Measurements from ENCODE around the gene SSBP4. TPM values are rescaled to one million over a fixed set of nuclear protein-coding genes. Genes with fewer than 3 reads are reported as not detected.

Gene SSBP4
- total RNA-seq, 2 experiments from 2014 or later: 140 to 153 TPM

DNA sequence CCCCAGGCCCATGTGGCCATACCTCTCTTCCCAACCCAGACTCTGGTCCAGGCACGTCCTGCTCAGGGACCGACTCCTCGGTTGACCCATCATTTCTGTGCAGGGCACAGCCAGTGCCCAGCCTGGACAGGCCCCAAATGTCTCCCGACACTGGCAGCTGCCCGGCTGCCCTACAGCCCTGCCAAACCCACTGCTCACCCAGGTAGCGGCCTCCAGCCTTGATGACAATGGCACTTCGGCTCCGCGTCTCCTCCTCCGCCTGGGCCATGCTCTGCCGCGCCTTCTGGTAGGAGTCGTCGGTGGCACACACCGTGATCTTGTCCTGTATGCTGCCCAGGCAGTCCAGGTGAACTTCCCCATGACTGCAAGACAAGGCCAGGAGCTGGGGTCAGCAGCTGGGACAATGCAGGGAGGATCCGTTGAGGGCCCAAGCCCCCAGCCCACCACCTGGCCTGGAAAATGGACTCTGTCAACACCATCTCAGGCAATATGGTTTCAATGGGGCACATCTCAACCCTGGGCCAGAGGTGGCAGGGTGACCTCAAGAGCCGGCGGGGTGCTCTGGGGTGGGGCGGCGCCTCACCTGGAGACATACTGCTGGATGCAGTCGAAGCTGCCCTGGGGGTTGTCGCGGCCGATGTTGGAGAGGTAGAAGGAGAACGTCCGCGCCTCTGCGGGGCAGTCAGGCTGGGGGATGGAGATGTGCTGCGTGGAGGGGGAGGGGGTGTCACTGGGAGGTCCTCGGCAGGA, 46.2 kb downstream of the SSBP4 start:
- Mint-ChIP-seq H3K9me3 (no peaks in the 10 kb centered on the region), H3K27me3 (no peaks in the 10 kb centered on the region), H3K36me3 (ENCODE audit: low read depth) (peaks cover 22% of the 10 kb centered on the region), H3K4me3 (no peak overlapping the region), H3K4me1 (peaks cover 18% of the 10 kb centered on the region), H3K27ac (no peak overlapping the region)
- CTCF ChIA-PET: no interaction called here
- DNase-seq: no peak
- POLR2A ChIA-PET: no interaction called here

DNA sequence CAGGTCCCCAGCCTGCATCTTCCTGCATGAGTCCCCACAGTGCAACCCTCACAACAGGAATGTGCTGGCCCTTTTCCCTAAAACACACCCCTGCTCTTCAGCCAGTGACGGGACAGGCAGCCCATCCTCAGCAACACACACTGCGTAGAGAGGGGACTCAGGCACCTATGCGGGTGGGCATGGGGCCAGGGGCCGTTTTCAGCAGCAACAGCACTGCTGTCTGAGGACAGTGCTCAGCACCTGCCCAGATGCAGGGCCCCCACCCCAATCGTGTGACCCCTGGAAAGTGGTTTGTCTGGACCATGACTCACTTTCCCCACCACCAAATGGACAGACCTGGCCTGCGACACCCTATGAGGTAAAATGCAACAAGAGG, 46.8 kb downstream of the SSBP4 start:
- no peak overlapping the region for H3K27ac Mint-ChIP-seq
- no peak for DNase-seq
- POLR2A ChIA-PET: no interaction called here

GRCh38 chr19:18466354-18466753, 47.2 kb downstream of the SSBP4 start:
- Mint-ChIP-seq H3K36me3 (ENCODE audit: low read depth) (peaks cover 19% of the 10 kb centered on the region), H3K9me3 (no peaks in the 10 kb centered on the region), H3K4me3 (no peak overlapping the region), H3K4me1 (peaks cover 18% of the 10 kb centered on the region), H3K27me3 (no peaks in the 10 kb centered on the region), H3K27ac (no peak overlapping the region)
- POLR2A ChIA-PET: interaction anchor here (0.8 kb wide), 1 partner anchor 366 kb away, joined by 3 read pairs; the partner anchor contains the start of gene UPF1
- no peak for DNase-seq
- CTCF ChIA-PET: interaction anchor here (1.1 kb wide), 1 partner anchor 15 kb away, joined by 4 read pairs; no protein-coding TSS in a partner anchor

More for the DNA sequence above, 46.8 kb downstream of the SSBP4 start:
- no peak overlapping the region for H3K4me3 Mint-ChIP-seq
- H3K9me3 Mint-ChIP-seq: no peaks in the 10 kb centered on the region
- peaks cover 22% of the 10 kb centered on the region for H3K36me3 Mint-ChIP-seq (ENCODE audit: low read depth)
- no peaks in the 10 kb centered on the region for H3K27me3 Mint-ChIP-seq
- CTCF ChIA-PET: interaction anchor here (1.1 kb wide), 1 partner anchor 14 kb away, joined by 4 read pairs; no protein-coding TSS in a partner anchor
- peaks cover 18% of the 10 kb centered on the region for H3K4me1 Mint-ChIP-seq

GRCh38 chr19:18467978-18468377, 48.8 kb downstream of the SSBP4 start:
- DNase-seq: no peak
- no peak overlapping the region for H3K4me3 Mint-ChIP-seq
- ChIA-PET POLR2A (interaction anchor here (1.2 kb wide), 1 partner anchor 121 kb away, joined by 3 read pairs; no protein-coding TSS in a partner anchor), CTCF (interaction anchor here (1.2 to 3.8 kb wide), 3 partner anchors 26 to 121 kb away, joined by 4 to 20 read pairs (median 5); partner anchors contain the start of gene REX1BD)
- H3K27ac Mint-ChIP-seq: peak overlapping the region; percentile 58
- no peaks in the 10 kb centered on the region for H3K27me3 Mint-ChIP-seq
- no peaks in the 10 kb centered on the region for H3K9me3 Mint-ChIP-seq
- peaks cover 17% of the 10 kb centered on the region for H3K4me1 Mint-ChIP-seq
- peaks cover 13% of the 10 kb centered on the region for H3K36me3 Mint-ChIP-seq (ENCODE audit: low read depth)

- H3K9me3 Mint-ChIP-seq: no peaks in the 10 kb centered on the region
- peaks cover 12% of the 10 kb centered on the region for H3K36me3 Mint-ChIP-seq (ENCODE audit: low read depth)
- CTCF ChIA-PET: interaction anchor here (0.6 to 4.8 kb wide), 6 partner anchors 13 to 120 kb away, joined by 3 to 39 read pairs (median 4); partner anchors contain the start of genes ELL and REX1BD
- peak overlapping the region; percentile 58 for H3K27ac Mint-ChIP-seq
- no peak for DNase-seq
- H3K4me1 Mint-ChIP-seq: peaks cover 20% of the 10 kb centered on the region
- H3K4me3 Mint-ChIP-seq: no peak overlapping the region
- no peaks in the 10 kb centered on the region for H3K27me3 Mint-ChIP-seq
- POLR2A ChIA-PET: interaction anchor here (1.2 to 1.5 kb wide), 2 partner anchors 25 to 121 kb away, joined by 3 to 4 read pairs; no protein-coding TSS in a partner anchor
Measured at GRCh38 chr19:18468517-18468916, 49.3 kb downstream of the SSBP4 start.

- H3K27me3 Mint-ChIP-seq: no peaks in the 10 kb centered on the region
- H3K36me3 Mint-ChIP-seq (ENCODE audit: low read depth): peaks cover 12% of the 10 kb centered on the region
- no peak overlapping the region for H3K27ac Mint-ChIP-seq
- no peak overlapping the region for H3K4me3 Mint-ChIP-seq
- POLR2A ChIA-PET: interaction anchor here (1.0 to 2.1 kb wide), 6 partner anchors 25 to 120 kb away, joined by 3 to 7 read pairs (median 4); partner anchors contain the start of genes ELL and REX1BD
- H3K4me1 Mint-ChIP-seq: peaks cover 26% of the 10 kb centered on the region
- H3K9me3 Mint-ChIP-seq: no peaks in the 10 kb centered on the region
- peak; percentile 68 for DNase-seq
- CTCF ChIA-PET: interaction anchor here (0.6 to 4.8 kb wide), 17 partner anchors 13 to 378 kb away, joined by 3 to 39 read pairs (median 4); partner anchors contain the start of genes ELL, KXD1, REX1BD and UBA52
Measured at GRCh38 chr19:18469069-18469846, 50.1 kb downstream of the SSBP4 start.

- Mint-ChIP-seq H3K36me3 (ENCODE audit: low read depth) (peaks cover 2% of the 10 kb centered on the region), H3K27ac (no peak overlapping the region), H3K4me3 (no peak overlapping the region), H3K9me3 (no peaks in the 10 kb centered on the region), H3K4me1 (peaks cover 35% of the 10 kb centered on the region), H3K27me3 (no peaks in the 10 kb centered on the region)
- CTCF ChIA-PET: interaction anchor here (1.0 to 4.8 kb wide), 10 partner anchors 10 to 376 kb away, joined by 3 to 39 read pairs (median 5); partner anchors contain the start of genes ELL and REX1BD
- POLR2A ChIA-PET: interaction anchor here (0.8 to 2.1 kb wide), 4 partner anchors 36 to 118 kb away, joined by 3 to 7 read pairs (median 4); partner anchors contain the start of gene REX1BD
- DNase-seq: no peak
Measured at GRCh38 chr19:18470787-18471186, 51.6 kb downstream of the SSBP4 start.

DNA sequence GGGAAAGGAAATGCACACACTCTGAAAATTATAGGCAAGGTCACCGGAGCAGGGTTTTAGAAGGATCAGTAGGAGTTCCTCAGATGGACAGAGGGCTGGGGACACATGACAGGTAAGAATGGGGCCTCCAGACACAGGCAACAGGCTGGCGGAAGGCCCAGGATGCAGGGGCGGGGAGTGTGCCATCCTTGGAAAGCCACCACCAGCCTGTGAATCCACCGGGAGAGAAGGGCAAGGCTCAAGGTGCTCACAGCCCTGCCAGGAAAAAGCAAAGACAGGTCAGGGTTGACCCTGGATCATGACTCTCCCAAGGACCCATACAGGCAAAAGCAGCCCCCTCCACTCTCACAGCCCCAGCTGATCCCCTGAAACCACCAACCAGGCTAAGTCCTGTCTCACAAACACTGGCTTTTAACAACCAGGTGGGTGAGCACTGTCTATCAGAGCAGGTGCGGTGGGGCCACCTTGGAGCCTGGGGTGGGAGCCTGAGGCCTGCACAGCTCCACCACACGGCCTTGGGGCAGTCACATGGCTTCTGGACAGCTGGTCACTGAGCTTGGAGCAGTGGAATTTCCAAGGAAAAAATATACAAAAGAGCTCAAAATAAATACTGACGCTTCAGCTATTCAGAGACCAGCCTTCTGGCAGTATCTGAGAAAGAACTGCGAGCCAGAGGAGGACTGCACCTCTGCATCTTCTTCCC, 54.0 kb downstream of the SSBP4 start:
- no peaks in the 10 kb centered on the region for H3K9me3 Mint-ChIP-seq
- DNase-seq: no peak
- peaks cover 2% of the 10 kb centered on the region for H3K36me3 Mint-ChIP-seq (ENCODE audit: low read depth)
- H3K4me3 Mint-ChIP-seq: no peak overlapping the region
- peak overlapping the region; percentile 56 for H3K27ac Mint-ChIP-seq
- H3K27me3 Mint-ChIP-seq: no peaks in the 10 kb centered on the region
- H3K4me1 Mint-ChIP-seq: peaks cover 54% of the 10 kb centered on the region
- ChIA-PET POLR2A (interaction anchor here (1.2 to 1.3 kb wide), 2 partner anchors 23 to 26 kb away, joined by 3 to 5 read pairs; no protein-coding TSS in a partner anchor), CTCF (interaction anchor here (1.2 to 4.8 kb wide), 3 partner anchors 48 to 120 kb away, joined by 3 to 39 read pairs (median 3); partner anchors contain the start of genes ELL and REX1BD)

- H3K36me3 Mint-ChIP-seq (ENCODE audit: low read depth): peaks cover 2% of the 10 kb centered on the region
- H3K27ac Mint-ChIP-seq: peak overlapping the region; percentile 56
- no peak overlapping the region for H3K4me3 Mint-ChIP-seq
- ChIA-PET POLR2A (interaction anchor here (1.2 to 1.3 kb wide), 2 partner anchors 22 to 25 kb away, joined by 3 to 5 read pairs; no protein-coding TSS in a partner anchor), CTCF (interaction anchor here (1.3 kb wide), 1 partner anchor 119 kb away, joined by 3 read pairs; no protein-coding TSS in a partner anchor)
- peaks cover 57% of the 10 kb centered on the region for H3K4me1 Mint-ChIP-seq
- DNase-seq: no peak
- H3K27me3 Mint-ChIP-seq: no peaks in the 10 kb centered on the region
- H3K9me3 Mint-ChIP-seq: no peaks in the 10 kb centered on the region
Measured at GRCh38 chr19:18473706-18474087, 54.5 kb downstream of the SSBP4 start.

DNA sequence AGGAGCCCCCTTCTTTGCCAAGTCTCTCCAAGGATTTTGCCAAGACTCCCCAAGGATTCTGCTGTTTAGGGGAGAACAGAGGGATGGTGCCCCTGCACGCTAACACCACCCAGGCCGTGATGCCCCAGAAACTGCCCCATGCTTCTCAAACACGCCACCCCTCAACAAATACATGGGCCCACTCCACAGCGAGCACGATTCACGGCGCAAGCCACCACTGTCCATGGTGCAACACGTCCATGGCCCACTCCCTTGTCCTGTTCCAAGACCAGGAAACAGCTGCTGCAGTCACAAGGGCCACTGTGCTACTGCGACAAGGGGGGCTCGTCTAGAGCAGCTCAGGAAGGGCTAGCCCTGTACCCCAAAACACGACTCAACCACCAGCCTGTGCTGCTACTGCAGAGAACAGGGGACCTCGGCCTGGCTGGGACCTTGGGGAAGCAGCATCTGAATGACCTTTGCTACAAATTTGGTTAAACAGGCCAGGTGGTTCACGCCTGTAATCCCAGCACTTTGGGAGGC, 55.2 kb downstream of the SSBP4 start:
- Mint-ChIP-seq H3K27ac (peak overlapping the region; percentile 88), H3K36me3 (ENCODE audit: low read depth) (peaks cover 2% of the 10 kb centered on the region), H3K4me3 (no peak overlapping the region), H3K27me3 (no peaks in the 10 kb centered on the region), H3K4me1 (peaks cover 65% of the 10 kb centered on the region), H3K9me3 (no peaks in the 10 kb centered on the region)
- no peak for DNase-seq
- CTCF ChIA-PET: interaction anchor here (1.0 to 1.5 kb wide), 3 partner anchors 21 to 114 kb away, joined by 3 to 5 read pairs (median 3); partner anchors contain the start of gene REX1BD
- POLR2A ChIA-PET: interaction anchor here (1.0 to 1.8 kb wide), 3 partner anchors 25 to 83 kb away, joined by 3 to 5 read pairs (median 5); partner anchors contain the start of gene KXD1

DNA sequence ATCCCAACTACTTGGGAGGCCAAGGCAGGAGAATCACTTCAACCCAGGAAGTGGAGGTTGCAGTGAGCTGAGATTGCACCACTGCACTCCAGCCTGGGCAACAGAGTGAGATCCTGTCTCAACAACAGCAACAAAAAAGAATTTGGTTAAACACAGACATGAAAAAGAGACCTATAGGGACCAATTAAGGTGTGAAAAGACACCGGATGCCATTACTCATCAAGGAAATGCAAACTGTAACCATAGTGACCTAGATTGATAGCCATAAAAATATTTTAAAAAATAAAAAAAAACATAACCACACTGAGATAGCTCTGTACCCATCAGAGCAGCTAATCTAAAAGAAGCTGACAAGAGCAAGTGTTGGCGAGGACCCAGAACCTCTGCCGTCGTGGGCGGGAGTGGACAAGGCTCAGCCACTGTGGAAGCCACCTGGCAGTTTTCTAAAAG, 55.8 kb downstream of the SSBP4 start:
- no peaks in the 10 kb centered on the region for H3K27me3 Mint-ChIP-seq
- H3K36me3 Mint-ChIP-seq (ENCODE audit: low read depth): peaks cover 3% of the 10 kb centered on the region
- no peaks in the 10 kb centered on the region for H3K9me3 Mint-ChIP-seq
- no peak overlapping the region for H3K4me3 Mint-ChIP-seq
- peak overlapping the region; percentile 88 for H3K27ac Mint-ChIP-seq
- ChIA-PET CTCF (interaction anchor here (0.6 to 1.5 kb wide), 5 partner anchors 10 to 113 kb away, joined by 3 to 5 read pairs (median 3); partner anchors contain the start of gene REX1BD), POLR2A (interaction anchor here (1.0 to 1.8 kb wide), 2 partner anchors 33 to 82 kb away, joined by 3 to 5 read pairs; partner anchors contain the start of gene KXD1)
- DNase-seq: peak; percentile 32
- H3K4me1 Mint-ChIP-seq: peaks cover 68% of the 10 kb centered on the region
